Ammon's horn (tissue), 1 donor: ENCODE data around the gene DUSP6.

Experiments used
- DNase-seq: peaks from one replicate; pipeline ENCODE4 v3.0.0-alpha.2; 2016; ENCODE audit warnings: low spot score

DUSP6 gene

GRCh38 chr12:89328151-89329030 is 23.9 kb downstream of the DUSP6 start:
- peak; percentile 55 for DNase-seq

- no peak for DNase-seq
Measured at GRCh38 chr12:89327486-89328094, 24.7 kb downstream of the DUSP6 start.

GRCh38 chr12:89326239-89327040 is 25.9 kb downstream of the DUSP6 start:
- DNase-seq = no peak

GRCh38 chr12:89325495-89325894 is 26.8 kb downstream of the DUSP6 start:
- no peak for DNase-seq

DNA sequence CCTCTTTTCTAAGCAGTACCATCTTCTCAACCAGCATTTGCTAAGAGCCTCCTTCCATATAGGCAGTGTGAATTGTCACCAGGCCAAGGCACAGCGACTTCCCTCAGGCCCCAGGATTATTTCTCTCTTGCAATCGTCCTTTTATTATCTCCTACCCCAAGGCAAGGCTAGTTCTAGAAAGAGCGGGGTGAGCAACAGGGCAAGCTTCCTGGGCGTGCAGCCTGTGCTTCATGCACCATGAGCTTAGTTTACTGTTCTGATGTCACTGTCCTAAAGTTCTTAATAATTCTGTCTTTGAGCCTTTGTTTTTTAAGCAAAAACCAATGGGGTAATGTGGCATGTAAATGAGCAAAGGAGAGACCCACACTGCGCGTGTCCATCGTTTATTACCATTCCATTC is 27.9 kb downstream of the DUSP6 start:
- DNase-seq = no peak

GRCh38 chr12:89323568-89324218 is 28.6 kb downstream of the DUSP6 start:
- no peak for DNase-seq

DNA sequence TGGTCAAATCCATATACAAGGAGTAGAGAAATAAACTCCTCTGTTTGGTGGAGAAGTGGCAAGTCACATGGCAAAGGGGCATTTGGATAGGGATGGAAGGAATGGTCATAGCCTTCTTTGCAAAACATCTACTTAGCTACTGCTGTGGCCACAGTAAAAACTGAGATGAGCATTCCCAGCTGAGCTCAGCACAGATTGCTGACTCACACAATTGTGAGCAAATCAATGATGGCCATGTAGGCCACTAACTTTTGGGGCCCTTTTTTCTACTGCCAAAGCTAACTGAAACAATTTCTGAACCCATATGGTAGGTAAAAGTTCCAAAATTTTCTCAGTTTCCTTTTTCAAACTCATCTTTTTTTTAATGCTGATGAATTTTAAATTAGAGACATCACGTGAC is 31.6 kb downstream of the DUSP6 start:
- no peak for DNase-seq

- no peak for DNase-seq
Measured at GRCh38 chr12:89319606-89320005, 32.7 kb downstream of the DUSP6 start.

DNA sequence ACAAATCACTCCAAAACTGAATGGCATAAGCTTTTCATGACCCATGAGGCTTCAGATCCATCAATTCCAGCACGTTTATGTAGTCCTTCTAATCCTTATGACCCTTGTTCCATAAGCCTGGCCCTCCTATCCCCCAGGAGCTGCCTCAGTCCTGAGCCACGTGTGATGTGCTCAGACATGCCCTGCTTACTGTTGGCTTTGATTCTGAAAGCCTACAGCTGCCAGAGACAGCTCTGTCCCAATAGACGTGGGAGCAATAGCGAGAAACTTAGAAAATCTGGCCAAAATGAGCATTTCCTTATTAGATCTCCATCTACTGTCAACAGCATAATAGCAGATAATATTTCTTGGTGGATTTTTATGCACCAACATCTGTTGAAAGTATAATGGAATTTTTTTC is 33.2 kb downstream of the DUSP6 start:
- no peak for DNase-seq

DNA sequence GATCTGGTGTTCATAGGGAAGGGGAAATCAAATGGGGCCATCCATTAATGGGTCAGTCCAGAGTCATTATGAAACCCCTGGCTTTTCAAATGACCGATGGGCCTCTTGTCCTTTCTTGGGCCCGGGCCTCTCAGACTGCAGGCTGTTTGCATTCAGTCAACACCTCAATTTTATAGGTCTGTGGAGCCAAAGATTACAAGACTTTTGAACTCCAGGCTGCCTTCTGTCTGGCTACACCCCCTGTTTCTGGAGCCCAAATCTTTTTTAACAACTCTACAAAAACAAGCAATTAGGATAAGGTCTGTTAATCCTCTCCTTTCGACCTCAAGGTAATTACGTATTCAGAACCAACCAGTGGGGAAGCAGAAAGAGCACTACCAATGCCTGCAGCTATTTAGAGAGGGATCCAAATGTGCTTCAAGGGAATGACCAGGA is 35.6 kb downstream of the DUSP6 start:
- no peak for DNase-seq

- no peak for DNase-seq
Measured at GRCh38 chr12:89314060-89314761, 38.1 kb downstream of the DUSP6 start.

DNA sequence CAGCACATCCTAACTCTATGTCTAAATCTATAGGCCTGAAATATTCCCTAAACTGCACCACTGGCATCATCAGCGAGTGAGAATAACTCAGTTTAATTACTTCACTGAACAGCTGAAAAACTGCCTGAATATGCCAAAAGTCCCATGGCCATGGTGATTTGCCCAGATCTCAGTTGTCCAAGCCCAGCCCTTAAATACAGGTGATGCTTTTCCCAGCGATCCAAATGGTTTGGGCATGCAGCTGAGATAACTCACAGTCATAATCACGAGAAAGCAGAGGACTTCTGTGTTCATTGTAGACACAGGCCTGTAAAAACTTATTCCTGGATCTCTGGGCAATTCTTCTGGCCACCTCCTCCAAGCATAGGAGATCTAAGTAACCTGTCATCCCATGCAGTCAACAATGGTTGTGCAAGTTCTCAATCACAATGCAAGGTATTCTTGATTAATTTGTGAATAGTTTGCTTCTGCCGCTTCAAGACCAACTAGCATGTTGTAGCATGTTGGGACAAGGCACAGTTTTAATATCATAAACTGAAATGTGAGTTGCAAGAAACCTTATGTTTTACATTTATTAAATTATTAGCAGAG is 40.5 kb downstream of the DUSP6 start:
- no peak for DNase-seq

DNA sequence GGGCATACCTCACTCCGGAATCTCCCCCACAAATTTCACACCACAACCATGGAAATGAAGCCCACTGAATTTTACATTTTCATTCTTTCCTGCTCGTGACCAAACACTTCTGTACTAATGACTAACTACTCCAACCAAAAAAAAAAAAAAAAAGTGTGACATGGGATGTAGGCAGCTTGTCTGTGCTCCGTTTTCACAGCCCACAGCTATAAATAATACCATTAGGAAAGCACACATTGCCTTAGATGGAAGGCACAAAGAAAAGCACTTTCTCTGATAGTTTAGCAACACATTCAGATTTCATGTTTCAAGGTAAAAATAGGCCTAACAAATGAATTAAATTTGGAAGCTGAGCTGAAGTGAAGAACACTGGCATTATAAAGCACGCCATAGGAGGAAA is 42.5 kb downstream of the DUSP6 start:
- peak; percentile 18 for DNase-seq

- no peak for DNase-seq
Measured at GRCh38 chr12:89309440-89309802, 42.9 kb downstream of the DUSP6 start.

GRCh38 chr12:89307474-89308253 is 44.6 kb downstream of the DUSP6 start:
- DNase-seq = no peak

- DNase-seq = no peak
Measured at GRCh38 chr12:89306827-89307473, 45.4 kb downstream of the DUSP6 start.

GRCh38 chr12:89305373-89305772 is 46.9 kb downstream of the DUSP6 start:
- DNase-seq = no peak

DNA sequence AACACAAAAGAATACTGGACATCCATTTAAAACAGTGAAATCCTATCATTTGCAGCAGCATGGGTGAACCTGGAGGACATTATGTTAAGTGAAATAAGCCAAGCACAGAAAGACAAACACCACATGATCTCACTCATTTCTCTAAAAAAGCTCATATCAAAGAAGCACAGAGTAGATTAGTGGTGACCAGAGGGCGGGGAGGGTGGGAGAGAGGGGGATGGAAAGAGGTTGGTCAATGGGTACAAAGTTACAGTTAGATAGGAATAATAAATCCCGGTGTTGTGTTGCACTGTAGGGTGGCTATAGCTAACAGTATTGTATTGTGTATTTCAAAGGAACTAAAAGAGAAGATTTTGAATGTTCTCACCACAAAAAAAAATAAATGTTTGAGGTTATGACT is 52.4 kb downstream of the DUSP6 start:
- DNase-seq = no peak

GRCh38 chr12:89299417-89299816 is 52.9 kb downstream of the DUSP6 start:
- DNase-seq = no peak
